AG09309 (cell line): ENCODE data around the gene MCUR1.
A peak's percentile ranks its signal among the peaks of the same experiment; 100 is the strongest.

Experiments used
- DNase-seq: peaks from one replicate; pipeline ENCODE4 v3.0.0-alpha.2; 2010; ENCODE audit warnings: low read depth
- H3K4me3 ChIP-seq: 2 replicates; pipeline ENCODE4 v1.5.1; 2011; ENCODE audit warnings: mild to moderate bottlenecking, low read depth, low read length, moderate library complexity; ENCODE audit not compliant: control insufficient read depth
- CTCF ChIP-seq: IDR thresholded peaks from 2 replicates; pipeline ENCODE4 v1.5.1; 2011; ENCODE audit warnings: mild to moderate bottlenecking, low read depth, low read length, inconsistent platforms; ENCODE audit not compliant: insufficient read depth, control insufficient read depth; ENCODE audit errors: missing control alignments

The MCUR1 gene

GRCh38 chr6:13827032-13827431 is 12.7 kb upstream of the MCUR1 start:
- DNase-seq, result no peak
- TF ChIP-seq CTCF, result no peak

DNA sequence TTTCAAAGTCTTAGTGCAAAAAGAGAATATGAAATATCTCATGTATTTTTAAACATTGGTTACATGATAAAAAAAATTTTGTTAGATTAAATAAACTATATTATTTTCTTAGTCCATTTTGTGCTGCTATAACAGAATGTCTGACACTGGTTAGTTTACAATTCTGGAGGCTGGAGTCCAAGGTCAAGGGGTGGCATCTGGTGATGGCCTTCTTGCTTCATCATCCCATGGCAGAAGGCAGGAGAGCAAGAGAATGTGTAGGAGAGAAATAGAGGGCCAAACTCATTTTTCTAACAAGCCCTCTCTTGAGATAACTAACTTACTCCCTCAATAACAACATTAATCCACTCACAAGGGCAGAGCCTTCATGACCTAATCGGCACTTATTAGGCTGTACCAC is 11.5 kb upstream of the MCUR1 start:
- no peak for TF ChIP-seq CTCF
- H3K4me3 ChIP-seq, result no peak overlapping the region
- no peak for DNase-seq

More at GRCh38 chr6:13827032-13827431, 12.7 kb upstream of the MCUR1 start:
- H3K4me3 ChIP-seq, result no peak overlapping the region

DNA sequence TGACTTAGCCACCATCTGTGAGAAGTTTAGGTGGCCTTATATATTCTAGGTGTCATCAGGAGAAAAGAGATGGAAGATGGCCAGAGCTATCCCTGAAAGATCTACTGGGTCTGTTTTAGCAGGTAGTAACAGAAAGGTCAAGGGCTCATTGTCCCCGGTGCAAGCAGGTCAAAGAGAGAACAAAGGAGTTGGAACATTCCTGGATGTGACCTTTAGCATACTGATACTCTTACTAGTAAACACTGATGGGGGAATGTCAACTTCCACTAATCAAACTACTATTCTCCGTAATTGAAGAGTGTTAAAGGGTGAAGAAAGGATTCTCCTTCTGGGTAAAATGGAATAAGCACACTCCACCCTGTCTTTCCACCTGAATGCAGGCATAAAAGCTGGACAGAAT is 4.0 kb upstream of the MCUR1 start:
- DNase-seq, result no peak
- no peak overlapping the region for H3K4me3 ChIP-seq
- no peak for TF ChIP-seq CTCF

GRCh38 chr6:13814938-13815575 is 700 bp upstream of the MCUR1 start:
- DNase-seq, result no peak

DNA sequence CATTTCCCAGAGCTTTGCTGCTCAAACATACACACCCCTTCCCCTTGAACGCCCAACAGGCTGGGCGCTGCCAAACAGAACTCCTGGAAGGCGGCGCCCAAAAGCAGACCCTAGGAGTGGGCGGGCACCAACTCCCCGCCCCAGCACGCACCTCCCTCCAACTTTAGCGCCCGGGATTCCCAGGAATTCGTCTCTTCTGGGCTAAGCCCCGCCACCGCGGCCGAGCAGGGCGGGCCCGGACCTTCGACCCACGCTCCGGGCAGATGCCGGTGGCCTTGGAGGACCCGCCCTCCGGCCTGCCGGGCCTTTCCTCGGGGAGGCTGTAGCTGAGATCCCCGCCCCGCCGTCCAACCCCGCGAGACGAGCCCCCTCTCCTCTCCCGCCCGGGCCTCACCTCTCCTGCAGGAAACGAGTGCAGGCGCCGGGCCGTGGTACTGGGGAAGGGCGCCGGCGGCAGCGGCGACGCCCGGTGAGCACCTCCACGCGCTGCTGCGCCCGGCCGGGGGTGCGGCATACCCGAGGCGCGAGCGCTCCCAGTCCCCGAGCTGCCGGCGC is 659 bp downstream of the MCUR1 start:
- no peak for TF ChIP-seq CTCF
- peak overlapping the region; percentile 86 for H3K4me3 ChIP-seq
- DNase-seq, result no peak

More at GRCh38 chr6:13814938-13815575, 700 bp upstream of the MCUR1 start:
- peak overlapping the region; percentile 86 for H3K4me3 ChIP-seq
- TF ChIP-seq CTCF, result no peak

DNA sequence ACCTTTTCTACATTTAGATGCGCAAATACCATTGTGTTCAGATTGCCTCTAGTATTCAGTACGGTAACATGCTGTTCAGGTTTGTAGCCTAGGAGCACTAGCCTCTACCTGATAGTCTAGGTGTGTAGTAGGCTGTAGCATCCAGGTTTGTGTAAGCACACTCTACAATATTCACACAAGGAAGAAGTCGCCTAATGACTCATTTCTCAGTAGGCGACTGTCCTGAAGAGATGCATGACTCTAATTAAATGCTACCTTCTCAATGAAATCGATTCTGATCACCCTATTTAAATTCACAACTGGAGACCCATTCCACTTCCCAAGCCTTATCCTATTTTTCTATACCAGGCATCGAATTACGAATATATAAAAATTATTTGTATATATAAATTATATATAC is 1.3 kb downstream of the MCUR1 start:
- no peak for DNase-seq
- TF ChIP-seq CTCF, result no peak
- peak overlapping the region; percentile 86 for H3K4me3 ChIP-seq
